ENCODE results near the gene EEF2KMT. TPM values are rescaled to one million over a fixed set of nuclear protein-coding genes. Genes with fewer than 3 reads are reported as not detected.

The EEF2KMT gene
- total RNA-seq, 2 experiments from 2014 or later = 2.2 to 2.5 TPM

DNA sequence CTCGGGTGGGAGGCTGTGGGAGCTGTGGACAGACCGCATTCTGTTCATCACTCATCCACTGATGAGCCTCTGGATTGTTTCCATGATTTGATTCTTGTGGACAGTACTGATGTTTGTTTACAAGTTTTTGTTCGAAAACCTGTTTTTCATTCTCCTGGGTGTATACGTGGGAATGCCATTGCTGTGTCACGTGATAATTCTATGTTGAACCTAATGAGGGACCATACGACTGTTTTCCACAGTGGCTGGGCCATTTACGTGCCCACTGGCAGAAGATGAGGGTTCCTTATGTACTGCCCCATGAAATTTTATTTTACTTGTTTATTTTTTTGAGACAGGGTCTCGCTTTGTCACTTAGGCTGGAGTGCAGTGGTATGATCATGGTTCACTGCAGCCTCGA, 28.5 kb downstream of the EEF2KMT start:
- Histone ChIP-seq H3K9me3 (ENCODE audit: control insufficient read depth in 1 of 2, insufficient read depth in 1 of 2, low read length in 2 of 2) (no peaks in the 10 kb centered on the region), H3K36me3 (ENCODE audit: insufficient read depth, low read length) (no peaks in the 10 kb centered on the region), H3K27me3 (ENCODE audit: control insufficient read depth in 1 of 2, insufficient read depth in 2 of 2, low read length in 2 of 2) (no peaks in the 10 kb centered on the region), H3K4me3 (ENCODE audit: low read length) (no peak overlapping the region), H3K4me1 (ENCODE audit: insufficient read depth, low read length) (peaks cover 24% of the 10 kb centered on the region), H3K27ac (ENCODE audit: low read depth in 1 of 2, low read length in 2 of 2) (no peak overlapping the region)
- H3K4me1 Mint-ChIP-seq (ENCODE audit: low read depth) = peaks cover 28% of the 10 kb centered on the region
- no peaks in the 10 kb centered on the region for H3K9me3 Mint-ChIP-seq
- TF ChIP-seq, protein P1, sequence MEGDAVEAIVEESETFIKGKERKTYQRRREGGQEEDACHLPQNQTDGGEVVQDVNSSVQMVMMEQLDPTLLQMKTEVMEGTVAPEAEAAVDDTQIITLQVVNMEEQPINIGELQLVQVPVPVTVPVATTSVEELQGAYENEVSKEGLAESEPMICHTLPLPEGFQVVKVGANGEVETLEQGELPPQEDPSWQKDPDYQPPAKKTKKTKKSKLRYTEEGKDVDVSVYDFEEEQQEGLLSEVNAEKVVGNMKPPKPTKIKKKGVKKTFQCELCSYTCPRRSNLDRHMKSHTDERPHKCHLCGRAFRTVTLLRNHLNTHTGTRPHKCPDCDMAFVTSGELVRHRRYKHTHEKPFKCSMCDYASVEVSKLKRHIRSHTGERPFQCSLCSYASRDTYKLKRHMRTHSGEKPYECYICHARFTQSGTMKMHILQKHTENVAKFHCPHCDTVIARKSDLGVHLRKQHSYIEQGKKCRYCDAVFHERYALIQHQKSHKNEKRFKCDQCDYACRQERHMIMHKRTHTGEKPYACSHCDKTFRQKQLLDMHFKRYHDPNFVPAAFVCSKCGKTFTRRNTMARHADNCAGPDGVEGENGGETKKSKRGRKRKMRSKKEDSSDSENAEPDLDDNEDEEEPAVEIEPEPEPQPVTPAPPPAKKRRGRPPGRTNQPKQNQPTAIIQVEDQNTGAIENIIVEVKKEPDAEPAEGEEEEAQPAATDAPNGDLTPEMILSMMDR (IDR thresholded peaks at IDR 0.05) = no peak
- H3K4me3 Mint-ChIP-seq = no peak overlapping the region
- ATAC-seq (ENCODE audit: poor library complexity) (no peak), DNase-seq (no peak)
- ChIA-PET CTCF (no interaction called here), POLR2A (no interaction called here)
- no peaks in the 10 kb centered on the region for H3K27me3 Mint-ChIP-seq
- H3K27ac Mint-ChIP-seq = no peak overlapping the region
- H3K36me3 Mint-ChIP-seq (ENCODE audit: low read depth) = peaks cover 9% of the 10 kb centered on the region
- intact Hi-C loops (cut with DNase I, micrococcal nuclease) = no loop called here

DNA sequence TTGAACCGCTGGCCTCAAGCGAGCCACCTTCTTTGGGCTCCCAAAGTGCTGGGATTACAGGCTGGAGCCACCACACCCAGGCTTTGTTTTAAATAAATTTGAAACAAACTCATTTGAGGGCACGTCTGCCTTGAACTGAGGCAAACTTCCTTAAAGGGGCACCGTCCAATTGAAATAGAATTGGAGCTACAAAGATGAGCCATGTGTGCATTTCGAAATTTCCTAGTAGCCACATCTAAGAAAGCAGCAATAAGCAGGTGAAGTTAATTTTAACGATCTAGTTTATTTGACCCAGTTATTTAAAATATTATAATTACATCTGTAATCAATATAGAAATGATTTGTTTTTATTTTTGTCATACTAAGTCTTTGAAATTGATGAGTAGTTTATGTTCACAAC, 31.1 kb downstream of the EEF2KMT start:
- ATAC-seq (ENCODE audit: poor library complexity) = no peak
- TF ChIP-seq, protein P1 (IDR thresholded peaks at IDR 0.05) = no peak
- intact Hi-C loops (cut with DNase I, micrococcal nuclease) = no loop called here
- Histone ChIP-seq H3K27ac (ENCODE audit: low read depth in 1 of 2, low read length in 2 of 2) (no peak overlapping the region), H3K4me3 (ENCODE audit: low read length) (no peak overlapping the region), H3K9me3 (ENCODE audit: control insufficient read depth in 1 of 2, insufficient read depth in 1 of 2, low read length in 2 of 2) (no peaks in the 10 kb centered on the region), H3K27me3 (ENCODE audit: control insufficient read depth in 1 of 2, insufficient read depth in 2 of 2, low read length in 2 of 2) (no peaks in the 10 kb centered on the region), H3K36me3 (ENCODE audit: insufficient read depth, low read length) (no peaks in the 10 kb centered on the region), H3K4me1 (ENCODE audit: insufficient read depth, low read length) (peaks cover 9% of the 10 kb centered on the region)
- H3K36me3 Mint-ChIP-seq (ENCODE audit: low read depth) = peaks cover under 1% of the 10 kb centered on the region
- POLR2A ChIA-PET = no interaction called here
- no peak for DNase-seq
- H3K4me3 Mint-ChIP-seq = no peak overlapping the region
- no peaks in the 10 kb centered on the region for H3K27me3 Mint-ChIP-seq
- H3K9me3 Mint-ChIP-seq = no peaks in the 10 kb centered on the region
- H3K27ac Mint-ChIP-seq = no peak overlapping the region
- CTCF ChIA-PET = no interaction called here
- H3K4me1 Mint-ChIP-seq (ENCODE audit: low read depth) = peaks cover 9% of the 10 kb centered on the region

DNA sequence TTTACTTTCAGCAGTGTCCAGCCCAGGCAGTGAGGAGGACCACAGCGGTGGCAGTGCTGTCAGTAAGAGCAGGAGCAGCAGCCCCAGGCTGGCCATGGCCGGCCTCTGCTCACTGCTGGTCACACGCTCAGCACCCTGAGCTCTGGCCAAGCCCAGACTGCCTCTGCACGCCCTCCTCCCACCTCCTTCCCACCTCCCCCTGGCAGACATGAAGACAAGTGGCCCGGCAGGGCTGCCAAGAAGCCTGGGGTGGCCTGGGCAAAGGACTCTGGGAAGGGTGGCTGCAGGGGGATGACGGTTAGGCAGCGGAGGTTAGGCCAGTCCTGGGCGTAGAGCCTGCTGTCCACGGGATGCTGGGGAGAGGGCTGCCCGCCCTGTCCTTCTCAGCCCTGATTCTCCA, 31.8 kb downstream of the EEF2KMT start, which contains the start of gene C16orf89:
Gene C16orf89 (minus strand): TSS at position 144 of the 400 bp plus-strand sequence. CDS start 48 bp downstream, at position 96.
- H3K9me3 ChIP-seq (ENCODE audit: control insufficient read depth in 1 of 2, insufficient read depth in 1 of 2, low read length in 2 of 2) = no peaks in the 10 kb centered on the region
- Mint-ChIP-seq H3K36me3 (ENCODE audit: low read depth) (no peaks in the 10 kb centered on the region), H3K27ac (no peak within 1 kb of the TSS), H3K4me1 (ENCODE audit: low read depth) (peaks cover 2% of the 10 kb centered on the region), H3K9me3 (no peaks in the 10 kb centered on the region), H3K27me3 (no peaks in the 10 kb centered on the region), H3K4me3 (no peak within 1 kb of the TSS)
- ChIA-PET POLR2A (no interaction called here), CTCF (no interaction called here)
- TF ChIP-seq, protein P1 (IDR thresholded peaks at IDR 0.05) = no peak
- no peaks in the 10 kb centered on the region for H3K27me3 ChIP-seq (ENCODE audit: control insufficient read depth in 1 of 2, insufficient read depth in 2 of 2, low read length in 2 of 2)
- no peaks in the 10 kb centered on the region for H3K36me3 ChIP-seq (ENCODE audit: insufficient read depth, low read length)
- intact Hi-C loops (cut with DNase I, micrococcal nuclease) = no loop called here
- ATAC-seq (ENCODE audit: poor library complexity) (no peak), DNase-seq (no peak)
- peaks cover 2% of the 10 kb centered on the region for H3K4me1 ChIP-seq (ENCODE audit: insufficient read depth, low read length)
- no peak within 1 kb of the TSS for H3K4me3 ChIP-seq (ENCODE audit: low read length)
- H3K27ac ChIP-seq (ENCODE audit: low read depth in 1 of 2, low read length in 2 of 2) = no peak within 1 kb of the TSS
